Measurements from ENCODE around the gene ACSM6. TPM values are rescaled to one million over a fixed set of nuclear protein-coding genes. Genes with fewer than 3 reads are reported as not detected.
A peak's percentile ranks its signal among the peaks of the same experiment; 100 is the strongest.
"Not testable (repeated sequence)": the region's sequence is repeated elsewhere in the genome, so short reads cannot be mapped to it uniquely, and the experiment has no call there.

ACSM6 gene
- total RNA-seq, 2 donors from 2014 or later = 0.52 to 9.6 TPM

- Histone ChIP-seq H3K4me1 (peaks cover 19% of the 10 kb centered on the region), H3K27me3 (no peaks in the 10 kb centered on the region), H3K27ac (no peak overlapping the region), H3K9me3 (no peaks in the 10 kb centered on the region), H3K4me3 (no peak overlapping the region), H3K36me3 (replicated peaks in 1 of 2; ENCODE audit: insufficient read depth in 1 of 2, low read depth in 2 of 2) (no peaks in the 10 kb centered on the region)
- TF ChIP-seq POLR2A (IDR thresholded peaks at IDR 0.05) = no peak
- TF ChIP-seq, protein P1, sequence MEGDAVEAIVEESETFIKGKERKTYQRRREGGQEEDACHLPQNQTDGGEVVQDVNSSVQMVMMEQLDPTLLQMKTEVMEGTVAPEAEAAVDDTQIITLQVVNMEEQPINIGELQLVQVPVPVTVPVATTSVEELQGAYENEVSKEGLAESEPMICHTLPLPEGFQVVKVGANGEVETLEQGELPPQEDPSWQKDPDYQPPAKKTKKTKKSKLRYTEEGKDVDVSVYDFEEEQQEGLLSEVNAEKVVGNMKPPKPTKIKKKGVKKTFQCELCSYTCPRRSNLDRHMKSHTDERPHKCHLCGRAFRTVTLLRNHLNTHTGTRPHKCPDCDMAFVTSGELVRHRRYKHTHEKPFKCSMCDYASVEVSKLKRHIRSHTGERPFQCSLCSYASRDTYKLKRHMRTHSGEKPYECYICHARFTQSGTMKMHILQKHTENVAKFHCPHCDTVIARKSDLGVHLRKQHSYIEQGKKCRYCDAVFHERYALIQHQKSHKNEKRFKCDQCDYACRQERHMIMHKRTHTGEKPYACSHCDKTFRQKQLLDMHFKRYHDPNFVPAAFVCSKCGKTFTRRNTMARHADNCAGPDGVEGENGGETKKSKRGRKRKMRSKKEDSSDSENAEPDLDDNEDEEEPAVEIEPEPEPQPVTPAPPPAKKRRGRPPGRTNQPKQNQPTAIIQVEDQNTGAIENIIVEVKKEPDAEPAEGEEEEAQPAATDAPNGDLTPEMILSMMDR (IDR thresholded peaks at IDR 0.05) = no peak
- intact Hi-C loops (cut with DNase I) = loop anchor here (10.0 kb wide), 1 partner anchor 56 kb away; no protein-coding TSS in a partner anchor
- DNase-seq = no peak
- ATAC-seq = no peak
Observed at GRCh38 chr10:95188593-95188992, 5.4 kb upstream of the ACSM6 start.

DNA sequence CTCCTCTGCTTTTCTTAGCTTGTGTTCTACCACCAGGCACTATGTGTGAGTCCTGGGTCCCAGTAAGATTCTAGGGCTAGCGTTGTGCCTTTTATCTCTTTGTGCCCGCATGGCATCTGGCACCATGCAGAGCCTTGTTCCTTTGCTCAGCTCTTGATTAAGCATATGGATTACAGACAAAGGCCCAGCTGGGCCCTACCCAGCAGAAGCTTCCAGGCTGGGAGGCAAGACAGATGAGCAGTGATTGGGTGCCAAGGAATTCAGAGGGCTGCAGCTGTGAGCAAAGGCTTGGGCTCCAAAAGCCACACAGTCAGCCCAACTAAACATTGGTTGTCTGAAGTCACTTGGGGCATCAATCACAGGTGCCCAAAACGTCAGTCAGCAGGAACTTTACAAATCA, 2.0 kb downstream of the ACSM6 start:
- Histone ChIP-seq H3K36me3 (replicated peaks in 1 of 2; ENCODE audit: insufficient read depth in 1 of 2, low read depth in 2 of 2) (no peaks in the 10 kb centered on the region), H3K27ac (peak overlapping the region in 2 of 4 donors; percentile 12 to 80), H3K9me3 (no peaks in the 10 kb centered on the region), H3K27me3 (no peaks in the 10 kb centered on the region), H3K4me1 (peaks cover 42% of the 10 kb centered on the region), H3K4me3 (no peak overlapping the region)
- TF ChIP-seq, protein P1 (IDR thresholded peaks at IDR 0.05) = no peak
- no peak for TF ChIP-seq POLR2A (IDR thresholded peaks at IDR 0.05)
- no peak for ATAC-seq
- peak in 2 of 4 donors; percentile 28 to 50 for DNase-seq
- WGBS, 2 donors = 31 to 39% methylated on average over 3 of the region's 3 CpGs
- intact Hi-C loops (cut with DNase I) = no loop called here

DNA sequence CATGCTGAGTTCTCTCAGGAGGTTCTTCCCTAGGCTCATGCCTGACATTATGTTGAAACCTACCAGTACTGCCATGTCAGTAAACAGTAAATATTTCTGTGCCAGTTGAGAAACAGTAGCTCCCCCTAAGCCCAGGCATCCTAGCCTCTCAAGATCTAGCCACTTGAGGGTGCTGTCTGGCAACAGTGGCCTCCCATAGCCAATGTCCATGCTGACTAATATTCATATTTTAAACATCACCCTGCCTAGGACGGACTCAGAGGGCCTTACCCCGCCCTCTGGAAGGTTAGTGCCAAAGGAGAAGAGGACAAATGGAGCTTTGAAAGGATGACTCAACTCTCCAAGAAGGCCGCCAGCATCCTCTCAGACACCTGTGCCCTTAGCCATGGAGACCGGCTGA, 7.7 kb downstream of the ACSM6 start:
- ATAC-seq = no peak
- H3K4me3 ChIP-seq = no peak overlapping the region
- DNase-seq = no peak
- no peaks in the 10 kb centered on the region for H3K36me3 ChIP-seq (replicated peaks in 1 of 2; ENCODE audit: insufficient read depth in 1 of 2, low read depth in 2 of 2)
- no peaks in the 10 kb centered on the region for H3K9me3 ChIP-seq
- no peaks in the 10 kb centered on the region for H3K4me1 ChIP-seq
- TF ChIP-seq, protein P1 (IDR thresholded peaks at IDR 0.05) = no peak
- TF ChIP-seq POLR2A (IDR thresholded peaks at IDR 0.05) = no peak
- H3K27me3 ChIP-seq = no peaks in the 10 kb centered on the region
- intact Hi-C loops (cut with DNase I) = no loop called here
- no peak overlapping the region for H3K27ac ChIP-seq
- WGBS, 2 donors = 92 to 96% methylated on average over 3 to 4 of the region's 4 CpGs

GRCh38 chr10:95202865-95203264, 8.8 kb downstream of the ACSM6 start:
- H3K27ac ChIP-seq; intact Hi-C loops (cut with DNase I); DNase-seq; H3K36me3 ChIP-seq (replicated peaks in 1 of 2; ENCODE audit: insufficient read depth in 1 of 2, low read depth in 2 of 2); H3K4me3 ChIP-seq; H3K4me1 ChIP-seq; H3K27me3 ChIP-seq; ATAC-seq; H3K9me3 ChIP-seq: not testable (repeated sequence)
- 93% methylated on average over 5 of the region's 5 CpGs for WGBS, 2 donors

DNA sequence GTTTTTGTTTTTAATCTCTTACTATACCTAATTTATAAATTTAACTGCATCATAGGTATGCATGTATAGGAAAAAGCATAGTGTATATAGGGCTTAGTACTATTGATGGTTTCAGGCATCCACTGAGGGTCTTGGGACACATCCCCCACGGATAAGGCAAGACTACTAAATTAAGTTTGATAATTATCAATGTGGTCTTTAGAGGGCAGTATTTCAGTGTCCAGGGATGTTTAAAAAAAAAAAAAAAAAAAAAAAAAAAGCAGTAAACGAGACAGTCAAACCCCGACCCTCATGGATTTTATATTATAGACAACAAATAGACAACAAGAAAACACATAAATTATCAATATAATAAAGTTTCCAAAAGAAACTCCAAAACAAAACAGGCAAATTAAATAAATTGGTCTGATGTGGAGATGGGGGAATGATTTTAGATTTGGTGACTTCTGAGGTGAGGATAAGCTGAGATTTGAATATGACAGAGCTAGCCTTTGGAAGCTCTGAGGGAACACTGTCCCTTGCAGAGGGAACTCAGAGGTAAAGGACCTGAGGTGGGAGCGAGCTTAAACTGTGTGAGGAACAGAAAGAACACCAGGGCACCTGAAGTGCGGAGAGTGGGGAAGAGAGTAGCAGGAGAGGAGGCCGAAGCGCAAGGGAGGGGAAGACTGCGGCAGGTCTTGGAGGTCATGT, 14.8 kb downstream of the ACSM6 start:
- no peak for ATAC-seq
- Histone ChIP-seq H3K27me3 (no peaks in the 10 kb centered on the region), H3K36me3 (replicated peaks in 1 of 2; ENCODE audit: insufficient read depth in 1 of 2, low read depth in 2 of 2) (no peaks in the 10 kb centered on the region), H3K4me3 (no peak overlapping the region), H3K27ac (no peak overlapping the region), H3K4me1 (no peaks in the 10 kb centered on the region), H3K9me3 (no peaks in the 10 kb centered on the region)
- intact Hi-C loops (cut with DNase I) = no loop called here
- DNase-seq = no peak
- TF ChIP-seq POLR2A (IDR thresholded peaks at IDR 0.05) = no peak
- TF ChIP-seq, protein P1 (IDR thresholded peaks at IDR 0.05) = peak in 3 of 7 experiments; percentile 15 to 31 (median 25)
- 65 to 70% methylated on average over 8 of the region's 8 CpGs for WGBS, 2 donors

Measured in body of pancreas (tissue), 4 donors.